Fibroblast of the aortic adventitia (primary cell): Measurements from ENCODE around the gene AGTR2. TPM values are rescaled to one million over a fixed set of nuclear protein-coding genes. Genes with fewer than 3 reads are reported as not detected.
"Not testable (repeated sequence)": the region's sequence is repeated elsewhere in the genome, so short reads cannot be mapped to it uniquely, and the experiment has no call there.

Source experiments
- DNase-seq: peaks from one replicate; pipeline ENCODE4 v3.0.0-alpha.2; 2010; ENCODE audit warnings: low read depth
- H3K4me3 ChIP-seq: 2 replicates; pipeline ENCODE4 v1.5.1; 2011; ENCODE audit warnings: low read depth, mild to moderate bottlenecking, control low read depth, low read length, moderate library complexity
- CTCF ChIP-seq: IDR thresholded peaks from 2 replicates; pipeline ENCODE4 v1.5.1; 2011; ENCODE audit warnings: mild to moderate bottlenecking, low read length, control low read depth, inconsistent platforms; ENCODE audit not compliant: insufficient read depth
- total RNA-seq: library from RNA; depleted of rRNA; stranded (reverse); fragments of >200 nt; gene quantifications from 2 replicates; pipeline ENCODE4 v1.2.3, GENCODE V29; 2012; ENCODE audit warnings: low replicate concordance

AGTR2 gene
- total RNA-seq, 1 donor = not detected

GRCh38 chrX:116194649-116195048 is 24.1 kb downstream of the AGTR2 start:
- no peak overlapping the region for H3K4me3 ChIP-seq
- DNase-seq = no peak
- no peak for TF ChIP-seq CTCF

GRCh38 chrX:116198235-116198634 is 27.7 kb downstream of the AGTR2 start:
- H3K4me3 ChIP-seq = no peak overlapping the region
- DNase-seq = no peak
- no peak for TF ChIP-seq CTCF

GRCh38 chrX:116198810-116199209 is 28.3 kb downstream of the AGTR2 start:
- DNase-seq = peak; percentile 1
- no peak overlapping the region for H3K4me3 ChIP-seq
- TF ChIP-seq CTCF = peak; percentile 31

- H3K4me3 ChIP-seq = no peak overlapping the region
- peak; percentile 65 for TF ChIP-seq CTCF
- DNase-seq = peak; percentile 39
These were observed 34.4 kb downstream of the AGTR2 start for GRCh38 chrX:116204932-116205331.

- no peak for TF ChIP-seq CTCF
- no peak for DNase-seq
- H3K4me3 ChIP-seq = no peak overlapping the region
These were observed 42.7 kb downstream of the AGTR2 start for GRCh38 chrX:116213262-116213661.

GRCh38 chrX:116217080-116217479 is 46.5 kb downstream of the AGTR2 start:
- H3K4me3 ChIP-seq, DNase-seq: not testable (repeated sequence)
